GM19328 (cell line): ENCODE measurements around the gene CALHM1.
"Not testable (repeated sequence)": the region's sequence is repeated elsewhere in the genome, so short reads cannot be mapped to it uniquely, and the experiment has no call there.

Experiments
- ATAC-seq: cut with Tn5 transposase; IDR thresholded peaks from one replicate; pipeline ENCODE4 v1.9.1; 2021; ENCODE audit warnings: mild to moderate bottlenecking, moderate library complexity; ENCODE audit not compliant: unreplicated experiment

CALHM1 gene, protein sequence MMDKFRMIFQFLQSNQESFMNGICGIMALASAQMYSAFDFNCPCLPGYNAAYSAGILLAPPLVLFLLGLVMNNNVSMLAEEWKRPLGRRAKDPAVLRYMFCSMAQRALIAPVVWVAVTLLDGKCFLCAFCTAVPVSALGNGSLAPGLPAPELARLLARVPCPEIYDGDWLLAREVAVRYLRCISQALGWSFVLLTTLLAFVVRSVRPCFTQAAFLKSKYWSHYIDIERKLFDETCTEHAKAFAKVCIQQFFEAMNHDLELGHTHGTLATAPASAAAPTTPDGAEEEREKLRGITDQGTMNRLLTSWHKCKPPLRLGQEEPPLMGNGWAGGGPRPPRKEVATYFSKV

GRCh38 chr10:103458720-103459119, at the start of gene CALHM1:
CALHM1 (minus strand) TSS chr10:103458900; CDS start chr10:103458751, 149 bp downstream.
- peak; percentile 86 for ATAC-seq

DNA sequence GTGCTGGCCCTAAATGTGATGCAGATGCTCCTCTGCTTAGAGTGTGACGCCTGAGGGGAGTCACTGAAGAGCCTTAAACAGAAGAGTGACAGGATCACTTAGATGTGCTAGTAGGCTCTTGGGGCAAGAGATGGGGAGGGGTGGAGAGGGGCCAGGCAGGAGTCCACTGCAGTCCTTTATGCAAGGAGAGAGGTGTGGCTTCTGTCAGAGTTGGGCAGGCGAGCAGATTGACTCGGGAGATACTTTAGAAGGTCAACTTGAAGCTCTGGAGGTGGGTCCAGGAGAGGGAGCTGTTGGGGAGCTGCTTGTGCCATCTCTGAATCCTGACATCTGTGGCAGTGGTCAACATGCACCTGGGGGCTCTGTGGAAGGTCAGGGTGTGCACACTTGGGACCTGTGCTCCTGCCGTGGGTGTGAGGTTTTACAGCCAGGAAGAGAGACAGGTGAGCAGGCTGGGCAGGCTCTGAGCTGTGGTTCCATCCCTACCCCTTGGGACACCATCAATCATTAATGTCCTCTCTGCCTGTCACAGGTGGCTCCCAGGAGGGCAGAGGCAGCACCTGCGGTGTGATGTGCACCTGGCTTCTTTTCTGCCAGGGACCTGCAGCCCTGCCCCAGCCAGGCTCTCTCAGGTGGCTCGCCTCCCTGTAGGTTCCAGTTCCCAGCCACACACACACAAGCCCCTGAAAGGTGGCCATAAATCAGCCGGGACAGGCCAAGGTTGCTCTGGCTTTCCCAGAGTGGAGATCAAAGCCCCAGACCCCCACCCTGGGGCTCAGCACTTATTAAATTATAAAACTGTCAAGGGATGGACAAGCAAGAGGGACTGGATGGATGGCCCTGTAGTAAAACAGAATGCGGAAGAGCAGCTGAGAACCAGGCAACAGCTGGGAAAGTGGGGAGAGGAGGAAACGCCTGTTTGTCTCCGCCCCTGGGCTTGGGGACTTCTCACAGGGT, 48.8 kb upstream of the CALHM1 start:
- ATAC-seq = no peak

DNA sequence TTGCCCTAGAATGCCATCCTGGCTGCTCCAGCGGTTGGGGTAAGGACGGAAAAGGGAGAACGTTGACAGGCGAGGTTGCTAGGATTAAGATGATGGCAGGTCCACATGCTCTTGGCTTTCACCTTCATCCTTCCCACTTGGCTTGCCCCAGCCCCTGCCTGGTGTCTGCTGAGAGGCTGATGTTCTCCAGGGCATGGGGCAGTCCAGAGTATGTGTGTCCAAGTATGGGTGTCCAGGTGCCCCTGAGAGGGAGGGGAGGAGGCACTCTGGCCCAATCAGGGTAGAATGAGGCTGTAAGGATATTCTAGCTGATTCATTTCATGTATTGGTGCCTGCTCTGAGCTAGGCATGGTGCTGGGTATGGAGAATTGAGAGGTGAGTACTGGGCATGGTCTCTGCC, 47.4 kb upstream of the CALHM1 start:
- no peak for ATAC-seq

GRCh38 chr10:103504181-103504783, 45.6 kb upstream of the CALHM1 start:
- no peak for ATAC-seq

- not testable (repeated sequence) for ATAC-seq
Observed at GRCh38 chr10:103503777-103504176, 45.1 kb upstream of the CALHM1 start.

GRCh38 chr10:103502849-103503660, 44.4 kb upstream of the CALHM1 start:
- no peak for ATAC-seq

GRCh38 chr10:103501186-103501585, 42.5 kb upstream of the CALHM1 start:
- no peak for ATAC-seq

- ATAC-seq = no peak
Observed at GRCh38 chr10:103500481-103500880, 41.8 kb upstream of the CALHM1 start.

- ATAC-seq = no peak
Observed at GRCh38 chr10:103499881-103500280, 41.2 kb upstream of the CALHM1 start.

GRCh38 chr10:103498936-103499638, 40.4 kb upstream of the CALHM1 start:
- no peak for ATAC-seq

DNA sequence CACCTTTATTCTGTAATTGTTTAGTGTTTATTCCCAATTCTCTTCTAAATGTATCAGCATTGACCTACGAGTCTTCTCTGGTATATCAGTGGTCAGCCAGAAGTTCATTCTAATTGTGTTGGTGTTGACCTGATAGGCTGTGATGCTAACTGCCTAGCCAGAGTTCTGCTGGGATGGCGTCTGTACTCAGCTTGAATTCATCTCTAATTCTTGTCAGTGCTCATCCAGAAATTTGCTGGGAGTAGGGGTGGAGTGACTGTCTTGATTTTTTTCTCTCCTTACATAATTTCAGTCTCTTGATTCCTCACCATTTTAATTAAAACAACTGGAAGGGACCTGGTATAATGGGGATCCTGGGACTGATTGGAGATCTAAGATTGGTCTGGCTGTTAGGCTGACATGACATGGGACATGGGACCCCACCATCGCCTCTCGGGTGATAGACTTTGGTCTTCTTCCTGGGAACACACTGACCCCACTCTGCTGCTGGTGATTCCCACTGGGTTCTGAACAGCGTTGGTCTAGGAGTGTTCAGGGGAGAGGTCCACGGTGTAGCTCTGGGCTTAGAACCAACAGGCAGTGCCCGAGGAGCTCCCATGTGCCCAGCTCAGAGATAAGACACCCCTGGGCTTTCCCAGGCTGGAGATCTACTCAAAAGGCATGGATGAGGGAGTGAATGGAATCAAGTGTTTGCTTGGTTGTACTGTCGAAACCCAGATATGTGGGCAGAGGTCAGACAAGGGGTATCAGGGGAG, 38.6 kb upstream of the CALHM1 start:
- ATAC-seq = no peak

DNA sequence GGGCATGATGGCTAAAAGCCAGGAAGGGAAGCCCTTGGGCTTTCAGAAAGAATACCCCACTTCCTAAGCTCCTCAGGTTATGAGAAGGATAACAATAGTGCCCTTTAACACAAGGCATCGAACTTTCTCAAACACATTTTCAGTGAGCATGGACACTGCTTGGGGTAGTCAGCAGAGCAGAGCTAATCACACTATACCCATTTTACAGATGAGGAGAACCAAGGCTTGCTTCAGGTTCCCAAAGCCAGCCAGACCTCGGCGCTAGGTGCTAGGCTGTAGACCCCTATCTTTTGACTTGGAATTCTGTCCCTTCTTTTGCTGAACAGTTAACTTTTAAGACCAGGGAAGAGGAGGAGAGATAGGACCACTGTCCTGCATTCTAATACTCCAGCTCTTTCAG, 36.6 kb upstream of the CALHM1 start:
- ATAC-seq = no peak

DNA sequence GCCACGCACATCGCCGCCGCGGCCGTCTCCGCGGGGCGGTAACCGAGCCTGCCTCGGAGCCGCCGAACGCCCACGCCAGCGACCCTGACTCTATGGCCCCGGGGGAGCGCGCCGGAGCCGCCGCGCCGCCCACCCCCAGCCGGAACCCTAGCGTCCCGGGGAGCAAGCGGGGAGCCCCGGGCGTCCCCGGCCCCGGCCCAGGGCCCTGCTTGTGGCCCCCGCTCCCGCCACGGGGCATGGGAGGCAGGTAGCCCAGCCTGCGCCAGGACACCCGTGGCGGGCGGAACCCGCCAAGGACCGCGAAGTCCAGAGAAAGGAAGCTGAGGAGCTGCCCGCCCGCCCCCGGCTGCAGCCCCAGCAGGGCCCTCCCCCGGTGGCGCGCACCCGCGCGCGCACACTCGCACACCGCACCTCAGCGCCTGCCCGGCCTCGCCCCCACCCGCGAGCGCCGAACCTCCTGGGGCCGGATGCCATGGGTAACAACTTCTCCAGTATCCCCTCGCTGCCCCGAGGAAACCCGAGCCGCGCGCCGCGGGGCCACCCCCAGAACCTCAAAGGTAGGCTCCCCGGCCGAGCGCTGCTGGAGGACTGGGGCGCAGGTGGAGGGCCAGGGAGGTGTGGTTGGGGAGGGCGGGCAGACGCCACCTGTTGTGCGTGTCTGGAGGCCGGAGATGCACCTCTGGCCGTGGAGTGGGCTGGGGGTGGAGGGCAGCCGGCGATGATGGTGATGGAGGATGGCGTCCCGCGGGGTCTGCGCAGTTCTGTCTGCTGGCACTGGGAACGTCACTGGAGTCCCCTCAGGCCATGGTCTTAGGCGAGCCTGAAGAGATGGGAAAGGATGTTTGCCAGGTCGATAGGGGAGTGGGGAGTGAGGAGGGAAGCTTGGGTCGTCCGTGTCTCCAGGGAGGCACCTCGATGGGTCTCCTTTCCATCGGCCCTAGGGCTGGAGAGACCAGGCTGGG, 35.5 kb upstream of the CALHM1 start:
- no peak for ATAC-seq

DNA sequence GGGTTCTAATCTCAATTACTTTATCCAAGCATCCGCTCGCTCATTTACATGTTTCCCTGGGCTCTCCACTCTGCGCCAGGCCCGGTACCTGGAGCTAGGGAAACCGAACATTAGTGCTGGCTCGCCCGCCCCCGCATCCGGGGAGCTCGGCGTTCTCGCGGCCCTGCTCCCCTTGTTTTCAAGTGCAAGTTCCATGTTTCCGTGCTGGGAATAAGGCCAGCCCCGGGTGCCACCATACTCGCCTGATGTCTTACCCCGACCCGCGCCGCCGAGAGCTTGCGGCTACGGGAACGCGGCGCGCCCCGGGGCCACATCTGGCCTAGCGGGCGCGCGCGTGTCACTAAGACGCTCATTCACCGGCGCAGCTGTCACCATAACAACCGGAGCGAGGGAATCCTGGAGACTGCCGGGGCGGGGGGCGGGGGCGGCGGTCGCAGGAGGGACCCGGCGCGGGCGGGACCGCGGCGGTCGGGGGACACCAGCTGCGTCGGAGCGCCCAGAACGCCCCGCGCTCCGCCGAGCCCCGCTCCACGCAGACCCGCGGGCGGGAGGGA, 34.7 kb upstream of the CALHM1 start, which contains the start of gene NEURL1:
Gene NEURL1, plus strand, starts transcription at position 344 of the 554 bp plus-strand sequence. CDS start 683 bp downstream, outside the sequence.
- no peak for ATAC-seq

DNA sequence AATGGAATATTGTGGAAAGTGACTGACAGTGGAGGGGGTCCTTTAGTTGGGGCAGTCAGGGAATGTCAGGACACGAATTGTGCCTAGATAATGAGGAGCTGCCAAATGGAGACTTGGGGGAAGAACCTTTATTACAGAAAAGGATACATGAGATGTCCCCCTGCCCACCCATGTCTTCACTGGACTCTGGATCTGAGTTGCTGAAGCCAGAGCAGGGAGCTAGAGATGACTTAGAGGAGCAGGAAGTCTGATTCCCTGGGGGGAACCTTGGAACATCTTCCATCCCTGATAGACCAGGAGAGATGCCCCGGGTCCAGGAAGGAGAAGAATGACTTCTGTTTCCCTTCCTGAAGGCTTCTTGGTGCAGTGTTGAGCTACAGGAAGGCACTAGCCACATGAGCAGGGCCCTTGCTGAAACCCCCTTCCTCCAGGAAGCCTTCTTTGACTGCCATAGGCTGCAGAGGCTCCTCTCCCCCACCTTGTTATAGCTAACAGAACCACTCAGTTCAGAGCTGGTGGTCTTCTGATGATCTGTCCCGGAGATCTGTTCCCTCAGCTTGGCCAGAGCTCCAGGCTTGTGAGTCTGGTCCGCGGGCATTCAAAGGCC, 34.1 kb upstream of the CALHM1 start:
- no peak for ATAC-seq

DNA sequence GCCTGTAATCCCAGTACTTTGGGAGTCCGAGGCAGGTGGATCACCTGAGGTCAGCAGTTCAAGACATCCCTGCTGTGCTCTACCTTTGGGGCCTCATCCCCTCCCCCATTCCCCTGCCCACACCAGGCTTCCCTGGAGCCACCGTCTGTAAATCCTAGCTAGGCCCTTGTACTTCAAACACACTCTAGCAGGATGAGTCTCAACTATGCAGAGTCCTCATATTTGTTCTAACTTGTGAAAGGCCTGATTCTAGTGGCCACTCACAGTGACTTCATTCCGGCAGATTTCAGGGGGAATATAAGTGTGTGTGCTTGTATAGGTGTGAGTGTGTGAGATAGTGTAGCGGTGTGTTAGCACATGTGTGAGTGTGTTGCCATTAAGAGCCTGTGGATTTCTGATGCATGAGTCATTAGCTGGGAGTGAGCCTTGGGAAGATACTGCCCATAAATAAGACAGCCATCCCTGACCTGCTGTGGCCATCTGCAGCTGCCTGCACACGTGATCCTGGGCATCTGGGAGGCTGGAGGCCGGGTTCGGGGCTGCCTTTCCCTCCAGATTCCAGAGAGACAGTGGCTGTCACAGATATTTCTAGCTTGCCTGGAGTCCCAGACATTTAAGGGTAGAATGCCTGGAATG, 33.1 kb upstream of the CALHM1 start:
- no peak for ATAC-seq

DNA sequence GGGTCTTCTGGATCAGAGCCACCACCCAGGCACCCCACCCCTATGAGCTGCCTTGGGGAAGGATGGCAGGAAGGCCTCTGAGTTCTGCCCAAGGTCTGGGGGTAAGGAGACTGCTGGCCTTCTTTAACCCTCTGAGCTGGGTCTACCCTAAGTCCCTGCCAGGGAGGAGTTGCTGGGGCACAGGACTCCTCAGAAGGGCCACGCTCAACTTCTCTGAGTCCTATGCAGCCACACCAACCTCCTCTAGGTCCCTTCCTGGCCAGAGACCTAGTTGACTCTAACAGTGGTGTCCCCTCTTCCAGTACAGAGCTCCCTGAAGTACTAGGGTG, 32.2 kb upstream of the CALHM1 start:
- peak; percentile 16 for ATAC-seq
